H1 (cell line): Measurements from ENCODE around the gene PAEP. TPM values are rescaled to one million over a fixed set of nuclear protein-coding genes. Genes with fewer than 3 reads are reported as not detected.

ENCODE experiments used
- CTCF ChIA-PET: fragments of 300-600 bp; sonication (Branson Sonifier 250); formaldehyde crosslinking; loops from one replicate; lab custom pipeline; 2021; ENCODE audit not compliant: partially characterized antibody; lab: Charles Lee
- POLR2A ChIA-PET: fragments of 300-600 bp; sonication (Branson Sonifier 250); formaldehyde crosslinking; loops from one replicate; lab custom pipeline; 2021; ENCODE audit warnings: inconsistent platforms; ENCODE audit not compliant: partially characterized antibody; lab: Charles Lee
- DNase-seq, 2 experiments: peaks; one replicate each; pipeline versions ENCODE4 v3.0.0 to v3.0.0-alpha.2; 2010 to 2022; ENCODE audit warnings: low spot score in 2 of 2, low read depth in 1 of 2, mixed read lengths in 1 of 2
- FAIRE-seq: peaks from 2 replicates; lab custom pipeline; 2011; peaks lifted over from hg19 to GRCh38; lab: Jason Lieb, UNC
- H2AFZ ChIP-seq: 2 replicates; pipeline ENCODE4 v1.8.1; 2012; ENCODE audit warnings: low read length, inconsistent platforms
- H2AK5ac ChIP-seq: 2 replicates; pipeline ENCODE4 v1.6.1; 2013; ENCODE audit warnings: low read depth, low read length
- H2BK120ac ChIP-seq: replicated peaks from 2 replicates; pipeline ENCODE3; 2013; ENCODE audit warnings: low read depth, low read length, inconsistent platforms
- H2BK12ac ChIP-seq: 2 replicates; pipeline ENCODE4 v1.6.1; 2013; ENCODE audit warnings: low read depth, low read length
- H2BK15ac ChIP-seq: 2 replicates; pipeline ENCODE4 v1.6.1; 2013; ENCODE audit warnings: low read length
- H2BK20ac ChIP-seq: 2 replicates; pipeline ENCODE4 v1.6.1; 2013; ENCODE audit warnings: low read length
- H2BK5ac ChIP-seq: 2 replicates; pipeline ENCODE4 v1.6.1; 2013; ENCODE audit warnings: low read depth, low read length
- H3K14ac ChIP-seq: 2 replicates; pipeline ENCODE4 v1.6.1; 2013; ENCODE audit warnings: inconsistent platforms; ENCODE audit not compliant: insufficient read length
- H3K18ac ChIP-seq: 2 replicates; pipeline ENCODE4 v1.6.1; 2013; ENCODE audit warnings: low read length; ENCODE audit errors: extremely low read depth
- H3K23ac ChIP-seq: 2 replicates; pipeline ENCODE4 v1.6.1; 2013; ENCODE audit warnings: inconsistent platforms; ENCODE audit not compliant: insufficient read length
- H3K23me2 ChIP-seq: 2 replicates; pipeline ENCODE4 v1.6.1; 2013; ENCODE audit warnings: low read depth, low read length
- H3K27ac ChIP-seq: 2 replicates; pipeline ENCODE4 v1.6.1; 2011; ENCODE audit warnings: low read depth, low read length, inconsistent platforms
- H3K27me3 ChIP-seq, 4 experiments: replicated peaks in 1 of 4; 1 replicate in 1 of 4; 2 replicates in 3 of 4; pipeline versions ENCODE4 v1.6.1 to v1.8.1; 2011 to 2013; ENCODE audit warnings: low read length in 3 of 4, mild to moderate bottlenecking in 3 of 4, inconsistent platforms in 2 of 4, mixed read lengths in 2 of 4, moderate library complexity in 1 of 4; ENCODE audit not compliant: control insufficient read depth in 3 of 4, insufficient read depth in 3 of 4; ENCODE audit errors: extremely low read depth in 1 of 4
- H3K36me3 ChIP-seq, 4 experiments: 2 replicates each; pipeline versions ENCODE4 v1.6.1 to v1.8.1; 2011 to 2013; ENCODE audit warnings: mild to moderate bottlenecking in 4 of 4, low read length in 3 of 4, moderate library complexity in 2 of 4, control low read depth in 1 of 4, inconsistent platforms in 1 of 4; ENCODE audit not compliant: insufficient read depth in 4 of 4, control insufficient read depth in 2 of 4
- H3K4ac ChIP-seq: replicated peaks from 2 replicates; pipeline ENCODE3; 2013; ENCODE audit warnings: low read length, low read depth, mixed read lengths, inconsistent platforms; ENCODE audit not compliant: insufficient read length
- H3K4me1 ChIP-seq, 4 experiments: replicated peaks in 1 of 4; 1 replicate in 1 of 4; 2 replicates in 3 of 4; pipeline versions ENCODE4 v1.6.1 to v1.8.1; 2011 to 2013; ENCODE audit warnings: low read length in 3 of 4, inconsistent platforms in 2 of 4, mixed read lengths in 1 of 4; ENCODE audit not compliant: insufficient read depth in 4 of 4, control insufficient read depth in 3 of 4
- H3K4me2 ChIP-seq, 2 experiments: 2 replicates each; pipeline versions ENCODE4 v1.6.1 to v1.8.1; 2011 to 2013; ENCODE audit warnings: low read depth in 2 of 2, low read length in 2 of 2, control low read depth in 1 of 2, inconsistent platforms in 1 of 2, mild to moderate bottlenecking in 1 of 2; ENCODE audit not compliant: insufficient read depth in 1 of 2
- H3K4me3 ChIP-seq, 4 experiments: fragments of 200-600, 300-600 bp in 1 of 4; sonication (generic), shearing (Covaris generic), sonication (Bioruptor Twin) in 1 of 4; 2 replicates each; pipeline versions ENCODE4 v1.5.1 to v1.8.1; 2011 to 2016; ENCODE audit warnings: low read length in 4 of 4, low read depth in 3 of 4, control low read depth in 2 of 4, inconsistent platforms in 2 of 4, mild to moderate bottlenecking in 2 of 4, mixed read lengths in 1 of 4, moderate library complexity in 1 of 4; ENCODE audit not compliant: insufficient read depth in 2 of 4; ENCODE audit errors: extremely low read depth in 1 of 4
- H3K56ac ChIP-seq: replicated peaks from 2 replicates; pipeline ENCODE3; 2013; ENCODE audit warnings: low read depth, mild to moderate bottlenecking, mixed read lengths, low read length, inconsistent platforms; ENCODE audit not compliant: insufficient read length
- H3K79me1 ChIP-seq: 2 replicates; pipeline ENCODE4 v1.6.1; 2013; ENCODE audit warnings: low read depth, low read length, control low read depth
- H3K79me2 ChIP-seq, 2 experiments: 2 replicates each; pipeline versions ENCODE4 v1.6.1 to v1.8.1; 2012 to 2013; ENCODE audit warnings: low read length in 2 of 2, mild to moderate bottlenecking in 2 of 2, inconsistent platforms in 1 of 2; ENCODE audit not compliant: insufficient read depth in 2 of 2, control insufficient read depth in 1 of 2
- H3K9ac ChIP-seq, 4 experiments: replicated peaks in 1 of 4; 1 replicate in 1 of 4; 2 replicates in 3 of 4; pipeline versions ENCODE4 v1.6.1 to v1.8.1; 2011 to 2013; ENCODE audit warnings: low read depth in 3 of 4, low read length in 3 of 4, control low read depth in 2 of 4, mild to moderate bottlenecking in 2 of 4, moderate library complexity in 2 of 4, inconsistent platforms in 1 of 4; ENCODE audit errors: extremely low read depth in 1 of 4
- H3K9me3 ChIP-seq, 2 experiments: 2 replicates each; pipeline versions ENCODE4 v1.6.1 to v1.8.1; 2012 to 2013; ENCODE audit warnings: mild to moderate bottlenecking in 2 of 2, moderate library complexity in 2 of 2, control low read depth in 1 of 2, inconsistent platforms in 1 of 2, low read depth in 1 of 2, low read length in 1 of 2, mixed read lengths in 1 of 2; ENCODE audit not compliant: insufficient read depth in 2 of 2
- H4K20me1 ChIP-seq, 2 experiments: replicated peaks in 1 of 2; 2 replicates each; pipeline versions ENCODE3 to v1.8.1; 2011 to 2013; ENCODE audit warnings: inconsistent platforms in 2 of 2, low read length in 2 of 2, mild to moderate bottlenecking in 1 of 2; ENCODE audit not compliant: insufficient read depth in 2 of 2, control insufficient read depth in 1 of 2
- H4K5ac ChIP-seq: 2 replicates; pipeline ENCODE4 v1.6.1; 2013; ENCODE audit warnings: low read length, low read depth, mixed read lengths, inconsistent platforms; ENCODE audit not compliant: insufficient read length
- H4K8ac ChIP-seq: 2 replicates; pipeline ENCODE4 v1.8.0; 2013; ENCODE audit warnings: mild to moderate bottlenecking, moderate library complexity, low read length, inconsistent platforms; ENCODE audit not compliant: insufficient read depth; ENCODE audit errors: extremely low read depth
- H4K91ac ChIP-seq: replicated peaks from 2 replicates; pipeline ENCODE3; 2013; ENCODE audit warnings: low read length, mixed read lengths, inconsistent platforms; ENCODE audit not compliant: insufficient read length
- E2F6 ChIP-seq: IDR thresholded peaks from 2 replicates; pipeline ENCODE4 v1.6.1; 2012; ENCODE audit warnings: inconsistent platforms
- SP4 ChIP-seq: IDR thresholded peaks from 2 replicates; pipeline ENCODE4 v1.6.1; 2012; ENCODE audit warnings: low read length, inconsistent platforms
- WGBS, 2 experiments: shearing (Covaris generic) in 1 of 2; methylation state at CpG; one replicate each; pipeline versions ENCODE4 v1.1.6 to v1.1.7; 2013 to 2015; ENCODE audit warnings: low lambda C conversion rate in 2 of 2, mixed read lengths in 2 of 2, inconsistent platforms in 1 of 2, low coverage in 1 of 2, missing lambda C conversion rate in 1 of 2; ENCODE audit not compliant: insufficient replicate concordance in 2 of 2, insufficient coverage in 1 of 2, insufficient read length in 1 of 2; ENCODE audit errors: extremely low coverage in 1 of 2, missing lambda C conversion rate in 1 of 2; 5-methylcytosine and 5-hydroxymethylcytosine counted together
- polyA plus RNA-seq, 7 experiments: library from polyadenylated mRNA; depleted of rRNA in 3 of 7; stranded (reverse) in 5 of 7; unstranded in 2 of 7; fragments of >200 nt in 5 of 7; fragments of 200-250 nt in 2 of 7; gene quantifications; 1 replicate in 5 of 7; 2 replicates in 1 of 7; 4 replicates in 1 of 7; pipeline versions ENCODE4 v1.2.1 to v1.2.3, GENCODE V29; 2011 to 2013; ENCODE audit warnings: missing spikeins in 2 of 7, mixed read lengths in 2 of 7
- total RNA-seq: library from RNA; stranded (reverse); fragmentation: NEBNext Ultra II Directional; extraction: Animal tissue kit (Norgen Biotek cat#: 25700); gene quantifications from 2 replicates; pipeline ENCODE4 v1.2.1, GENCODE V29; 2021

PAEP gene
- total and polyA plus RNA-seq, 2 of the 8 experiments (the other 6 are each of a cell fraction or from before 2014, with no cell fraction given): not detected

GRCh38 chr9:135606885-135607259 lies 45.3 kb downstream of the PAEP start:
- no peak overlapping the region for H4K5ac ChIP-seq
- H3K23ac ChIP-seq: no peak overlapping the region
- no peaks in the 10 kb centered on the region; a peak in 1 of 8 replicates for H3K36me3 ChIP-seq
- no peak overlapping the region for H3K4me2 ChIP-seq
- H2BK20ac ChIP-seq: no peak overlapping the region
- no peak overlapping the region for H3K9ac ChIP-seq
- CTCF ChIA-PET: interaction anchor here (0.6 to 8.0 kb wide), 9 partner anchors 14 to 212 kb away, joined by 3 to 58 read pairs (median 3); partner anchors contain the start of gene SOHLH1
- peak; percentile 52; the same call in 1 of the 2 replicates for TF ChIP-seq E2F6
- TF ChIP-seq SP4: no peak
- TF ChIP-seq, all 59 proteins: peak for 1
- Histone ChIP-seq H3K27me3 (no peaks in the 10 kb centered on the region), H3K23me2 (peaks cover 2% of the 10 kb centered on the region; the same call in 1 of the 2 replicates), H2AK5ac (no peak overlapping the region), H3K14ac (no peak overlapping the region), H2BK120ac (no peak overlapping the region), H4K91ac (no peak overlapping the region), H2BK15ac (no peak overlapping the region), H3K9me3 (peaks cover 10 to 13% of the 10 kb centered on the region in 2 experiments), H4K20me1 (no peaks in the 10 kb centered on the region), H3K79me1 (no peaks in the 10 kb centered on the region), H3K4me1 (peaks cover 0 to 8% (median 3%) of the 10 kb centered on the region in 4 experiments; a peak in 4 of 7 replicates), H3K18ac (no peak overlapping the region), H4K8ac (0 out of 2 replicates have a peak overlapping the region, but pooled peaks have one; percentile 8), H3K4me3 (no peak overlapping the region), H3K27ac (no peak overlapping the region), H3K79me2 (no peaks in the 10 kb centered on the region), H2AFZ (no peak overlapping the region), H2BK5ac (0 out of 2 replicates have a peak overlapping the region, but pooled peaks have one; percentile 13), H3K56ac (no peak overlapping the region), H2BK12ac (no peak overlapping the region), H3K4ac (no peak overlapping the region)
- POLR2A ChIA-PET: interaction anchor here (1.2 kb wide), 1 partner anchor 42 kb away, joined by 4 read pairs; no protein-coding TSS in a partner anchor
- FAIRE-seq: no peak
- 81% methylated on average over 8 of the region's 11 CpGs; no CpG with 5 or more reads in 1 of the 2 experiments for WGBS, 2 experiments
- DNase-seq: no peak
